Activated CD4-positive, alpha-beta T cell treated with anti-CD3 and anti-CD28 coated beads, Interleukin-10, Interleukin-2, amounts not matched to agents 100 ng/mL and 50 ng/mL, durations not matched to agents 16 hours and 8 hours (primary cell): ENCODE data around the gene COPZ1.

ENCODE experiments used
- DNase-seq: peaks from one replicate; pipeline ENCODE4 v3.0.0-alpha.2; 2020

The COPZ1 gene

GRCh38 chr12:54379398-54380201, 54.7 kb downstream of the COPZ1 start:
- peak; percentile 92 for DNase-seq

DNA sequence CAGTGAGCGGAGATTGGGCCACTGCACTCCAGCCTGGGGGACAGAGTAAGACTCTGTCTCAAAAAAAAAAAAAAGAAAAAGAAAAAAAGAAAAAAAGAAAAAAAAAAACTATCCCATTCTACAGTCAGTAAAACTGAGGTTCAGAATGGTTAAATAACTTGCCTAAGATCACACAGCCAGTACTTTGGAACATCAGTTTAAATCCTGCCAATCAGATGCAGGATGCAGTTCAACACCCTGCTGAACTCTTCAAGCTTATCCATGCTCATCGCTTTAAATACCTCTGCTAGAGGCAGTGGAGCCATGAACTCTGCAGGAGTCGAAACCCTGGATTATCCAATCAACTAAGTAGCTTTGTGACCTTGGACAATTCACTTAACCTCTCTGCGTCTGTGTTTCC, 56.2 kb downstream of the COPZ1 start:
- no peak for DNase-seq

DNA sequence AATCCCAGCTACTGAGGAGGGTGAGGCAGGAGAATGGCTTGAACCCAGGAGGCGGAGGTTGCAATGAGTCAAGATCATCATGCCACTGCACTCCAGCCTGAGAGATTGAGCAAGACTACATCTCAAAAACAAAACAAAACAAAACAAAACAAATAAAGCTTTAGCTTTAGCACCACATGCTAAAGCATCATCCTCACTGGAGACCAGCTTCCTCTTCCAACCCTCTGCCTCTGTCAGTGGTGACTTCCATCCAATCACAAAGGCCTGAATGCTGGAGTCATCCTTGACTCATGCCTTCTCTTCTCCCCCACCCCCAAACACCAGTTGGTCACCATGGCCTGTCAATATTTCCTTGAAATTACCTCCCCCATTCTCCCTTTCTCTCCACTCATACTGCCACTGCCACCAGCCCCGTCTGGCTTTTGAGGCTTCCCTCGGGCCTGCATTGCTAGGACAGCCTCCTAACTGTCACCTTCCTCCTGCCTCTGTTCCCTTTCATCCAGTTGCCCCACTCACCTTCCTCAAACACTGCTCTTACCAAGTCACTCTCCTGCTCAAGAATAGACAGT, 58.2 kb downstream of the COPZ1 start:
- DNase-seq: peak; percentile 36

GRCh38 chr12:54384591-54385041, 59.7 kb downstream of the COPZ1 start, which contains the start of gene ZNF385A:
ZNF385A (minus strand) TSS chr12:54384733; CDS start chr12:54384514, 219 bp downstream.
- DNase-seq: no peak

DNA sequence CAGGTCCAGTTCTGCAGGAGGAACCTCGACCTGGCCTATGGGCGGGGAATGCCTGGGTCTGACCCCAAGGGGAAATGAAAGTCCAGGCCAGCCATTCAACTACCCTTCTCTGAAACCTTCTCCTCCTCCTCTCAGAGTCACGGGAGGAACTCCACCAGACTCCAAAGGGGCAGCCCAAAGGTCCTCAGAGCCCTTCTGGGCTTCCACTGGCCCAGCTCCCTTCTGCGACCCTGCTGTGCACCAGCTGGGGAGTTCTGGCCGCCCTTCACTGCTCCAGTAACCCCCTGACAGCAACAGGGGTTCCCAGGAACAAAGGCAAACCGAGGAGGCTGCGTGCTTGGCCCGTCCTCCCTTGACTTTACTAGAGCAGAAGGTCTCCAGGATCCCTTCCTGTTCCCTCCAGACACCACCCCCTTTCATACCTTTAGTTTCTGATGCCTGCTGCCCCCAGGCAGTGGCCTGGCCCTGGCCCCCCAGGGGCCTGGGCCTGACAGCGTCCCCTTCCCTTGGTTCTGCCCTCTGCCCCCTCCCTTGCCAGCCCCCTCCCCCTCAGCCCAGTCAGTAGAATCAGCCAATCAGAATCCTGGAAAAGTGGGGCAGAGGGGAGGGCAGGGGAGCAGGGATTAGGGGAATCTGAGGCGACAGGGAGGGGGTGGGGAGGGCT, 60.5 kb downstream of the COPZ1 start:
- DNase-seq: no peak

DNA sequence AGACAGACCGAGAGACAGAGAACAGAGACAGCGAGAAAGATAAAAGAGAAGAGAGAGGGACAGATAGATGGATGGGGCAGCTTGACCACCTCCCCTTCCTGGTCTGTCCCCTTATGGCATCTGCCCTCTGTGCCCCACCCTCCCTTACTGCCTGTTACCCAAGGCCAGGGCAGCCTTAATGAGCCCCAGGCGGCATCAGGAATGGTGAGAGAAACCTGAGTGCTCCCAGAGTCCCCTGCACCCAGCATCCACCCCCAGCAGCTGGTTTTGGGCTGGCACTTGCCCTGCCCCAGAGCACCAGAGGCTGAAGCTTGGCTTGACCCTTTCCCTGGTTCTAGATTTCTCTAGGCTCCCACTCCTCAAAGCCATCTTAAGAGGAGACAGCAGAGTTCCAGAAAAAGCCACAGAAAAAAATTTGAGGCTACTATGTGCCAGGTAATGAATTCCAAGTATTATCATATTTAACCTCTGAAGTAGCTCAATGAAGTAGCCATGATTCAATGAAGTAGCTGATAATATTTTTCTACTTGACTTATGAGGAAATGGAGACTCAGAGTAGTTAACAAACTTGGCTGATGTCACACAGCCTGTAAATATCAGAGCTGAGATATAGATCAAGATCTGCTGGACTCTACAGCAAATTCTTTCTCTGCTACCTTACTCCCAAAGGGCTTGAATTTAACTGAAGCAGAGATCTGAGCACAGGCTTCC, 61.6 kb downstream of the COPZ1 start:
- no peak for DNase-seq

DNA sequence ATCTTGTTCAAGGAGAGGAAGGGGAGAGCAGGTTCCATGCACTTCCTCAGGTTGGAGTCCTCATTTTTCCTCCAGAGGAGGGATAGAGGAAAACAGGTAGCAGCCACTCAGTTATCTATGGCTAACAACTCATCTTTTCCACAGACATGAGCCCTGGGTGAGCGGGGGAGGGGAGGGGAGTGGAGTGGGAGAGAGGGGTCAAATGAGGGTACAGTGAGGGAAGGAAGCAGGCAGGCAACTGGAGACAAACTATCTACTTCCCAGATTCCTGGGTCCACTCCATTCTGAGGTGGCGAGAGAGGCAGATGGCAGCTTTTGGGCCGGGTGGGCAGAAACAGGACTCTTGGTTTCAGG, 62.2 kb downstream of the COPZ1 start:
- DNase-seq: no peak

DNA sequence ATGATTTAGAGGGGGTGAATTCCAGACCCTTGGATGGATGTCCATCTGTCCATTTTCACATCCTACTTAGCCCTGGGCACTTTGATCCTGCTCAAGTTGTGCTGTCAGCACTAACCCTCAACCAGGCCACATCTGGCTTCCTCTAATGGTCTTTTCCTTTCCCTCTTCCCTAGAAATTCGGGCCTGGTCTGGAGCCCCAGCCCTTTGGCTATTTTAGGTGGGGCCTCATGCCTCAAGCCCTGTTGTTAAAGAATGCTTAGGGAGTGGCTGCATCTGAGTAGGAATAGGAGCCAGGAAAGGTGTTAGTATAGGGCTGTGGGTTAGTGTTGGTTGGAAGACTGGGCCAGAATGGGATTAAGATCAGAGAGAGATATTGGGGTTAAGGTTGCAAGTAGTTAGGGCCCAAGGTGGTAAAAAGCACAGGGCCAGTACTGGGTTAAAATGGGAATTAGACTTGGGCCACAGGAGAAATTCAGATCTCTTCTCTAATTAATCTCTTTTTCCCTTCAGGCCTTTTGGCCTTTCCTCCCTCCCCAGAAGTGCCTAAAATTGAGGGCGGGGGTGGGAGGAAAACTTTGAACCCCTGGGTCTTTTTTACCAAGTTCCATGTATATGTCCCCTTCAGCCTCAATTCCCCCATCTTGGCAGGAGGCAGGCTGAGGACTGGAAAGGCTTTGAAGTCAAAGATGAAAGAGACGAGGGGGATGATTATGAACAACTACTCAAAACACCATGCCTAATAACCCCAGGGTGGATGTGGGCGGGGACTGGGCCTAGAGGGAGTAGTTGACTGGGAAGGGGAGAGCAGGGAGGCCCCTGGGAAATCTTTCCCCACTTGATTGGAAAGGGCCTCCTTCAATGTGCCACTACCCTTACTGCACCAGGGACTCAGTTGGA, 63.6 kb downstream of the COPZ1 start:
- no peak for DNase-seq

DNA sequence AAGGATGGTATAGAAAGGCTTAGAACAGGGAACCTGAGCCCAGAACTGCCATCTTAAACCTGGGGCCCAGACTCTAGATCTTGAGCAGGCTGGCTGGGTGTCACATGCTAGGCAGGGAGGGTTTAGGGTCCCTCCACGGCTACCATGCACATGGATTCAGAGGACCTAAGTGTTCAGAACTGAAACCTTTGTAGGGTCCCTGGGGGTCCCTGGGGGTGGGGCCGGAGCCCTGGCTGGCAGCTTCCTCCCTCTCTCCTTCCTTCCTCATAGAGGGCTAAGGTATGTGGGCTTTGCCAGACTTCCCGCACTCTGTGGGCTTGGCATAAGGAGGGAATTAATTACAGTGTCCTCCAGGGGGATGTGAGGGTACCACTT, 64.2 kb downstream of the COPZ1 start:
- DNase-seq: no peak

DNA sequence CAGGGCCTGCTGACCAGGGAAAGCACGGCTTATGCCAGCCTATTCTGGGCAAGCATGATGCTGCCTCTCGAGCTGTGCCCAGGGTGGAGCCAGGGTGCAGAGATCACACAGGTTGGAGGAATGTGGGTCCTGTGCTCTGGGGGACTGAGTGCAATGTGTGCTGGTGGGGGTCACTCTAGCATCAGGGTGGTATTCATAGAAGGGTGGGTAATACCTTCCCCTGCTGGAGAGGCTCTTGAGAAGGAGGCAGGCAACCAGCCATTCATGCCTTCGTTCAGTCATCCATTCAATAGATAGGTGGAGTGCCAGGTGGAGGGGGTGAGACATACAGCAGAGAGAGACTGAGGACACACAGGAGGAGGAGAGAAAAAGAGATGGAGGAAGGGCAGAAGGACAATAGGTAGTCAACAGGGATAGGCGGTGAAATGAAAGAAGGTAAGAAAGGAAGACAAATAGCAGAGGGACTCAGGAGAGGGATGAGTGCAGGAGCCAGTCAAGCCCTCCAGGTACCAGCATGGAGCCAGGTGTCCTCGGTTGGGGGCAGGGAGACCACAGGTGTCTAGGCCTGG, 64.8 kb downstream of the COPZ1 start:
- no peak for DNase-seq

DNA sequence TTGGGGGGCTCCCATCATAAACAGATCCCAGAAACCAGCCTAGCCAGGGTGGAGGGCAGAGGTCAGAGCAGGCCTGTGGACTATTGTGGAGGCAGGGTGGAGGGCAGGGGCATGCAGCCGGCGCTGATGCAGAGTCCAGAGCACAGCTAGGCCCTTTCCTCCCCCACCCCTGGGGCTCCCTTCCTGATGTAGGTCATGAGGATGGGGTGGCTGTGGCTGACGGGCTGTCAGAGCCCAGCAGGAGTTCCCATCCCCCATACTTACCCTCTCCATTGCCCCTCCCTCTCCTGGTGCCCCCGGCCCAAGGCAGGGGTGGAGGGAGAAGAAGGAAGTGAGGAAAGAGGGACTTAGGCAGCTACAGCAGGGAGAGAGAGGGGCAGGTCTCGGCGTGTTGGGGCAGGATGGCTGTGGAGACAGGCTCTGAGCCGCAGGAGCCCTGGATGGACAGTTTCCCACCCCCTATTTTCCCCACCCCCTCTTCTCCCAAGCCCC, 65.3 kb downstream of the COPZ1 start:
- DNase-seq: no peak

- peak; percentile 58 for DNase-seq
These were observed 66.0 kb downstream of the COPZ1 start for GRCh38 chr12:54390668-54391551.

GRCh38 chr12:54392485-54393206, 67.7 kb downstream of the COPZ1 start:
- no peak for DNase-seq

- no peak for DNase-seq
These were observed 68.3 kb downstream of the COPZ1 start for GRCh38 chr12:54393207-54393609.

- DNase-seq: no peak
These were observed 68.8 kb downstream of the COPZ1 start for GRCh38 chr12:54393743-54394142.

GRCh38 chr12:54394281-54394719, 69.4 kb downstream of the COPZ1 start:
- DNase-seq: peak; percentile 49

DNA sequence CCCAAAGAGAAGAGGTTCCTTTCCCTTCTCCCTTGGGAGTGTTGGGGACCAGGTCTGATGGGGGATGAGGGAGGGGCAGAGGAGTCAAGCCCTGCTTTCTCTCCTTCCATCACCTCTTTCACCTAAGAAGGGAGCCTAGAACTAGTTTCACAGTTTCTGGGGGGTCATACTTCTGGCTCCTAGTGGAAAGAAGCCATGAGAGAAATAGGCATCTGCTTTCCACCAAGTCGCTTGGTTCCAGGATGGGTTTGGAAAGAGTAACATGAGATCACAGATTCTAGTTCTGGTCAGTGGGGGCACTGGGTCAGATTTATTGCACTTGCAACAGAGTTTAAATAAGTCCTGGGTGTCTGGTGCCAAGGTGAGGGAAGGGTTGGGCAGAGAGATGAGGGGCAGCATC, 70.1 kb downstream of the COPZ1 start:
- DNase-seq: no peak

GRCh38 chr12:54395545-54395944, 70.6 kb downstream of the COPZ1 start:
- no peak for DNase-seq

DNA sequence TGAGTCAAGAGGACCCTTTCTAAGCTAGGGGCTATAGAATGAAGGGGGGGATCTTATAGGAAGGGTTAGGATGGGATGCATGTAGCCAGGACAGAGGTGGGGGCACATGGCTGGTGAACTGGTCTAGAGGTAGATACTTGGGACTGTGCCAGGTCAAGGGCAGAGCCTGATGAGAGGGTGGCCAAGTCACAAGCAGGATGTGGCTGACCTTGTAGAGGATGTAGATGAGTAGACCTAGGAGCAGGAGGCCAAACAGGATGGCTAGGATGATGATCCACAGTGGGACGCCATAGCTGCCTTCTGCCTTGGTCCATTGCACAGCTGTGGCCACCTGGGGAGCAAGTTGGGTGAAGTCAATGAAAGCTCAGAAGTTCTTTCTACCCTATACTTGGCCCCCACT, 72.2 kb downstream of the COPZ1 start:
- no peak for DNase-seq

DNA sequence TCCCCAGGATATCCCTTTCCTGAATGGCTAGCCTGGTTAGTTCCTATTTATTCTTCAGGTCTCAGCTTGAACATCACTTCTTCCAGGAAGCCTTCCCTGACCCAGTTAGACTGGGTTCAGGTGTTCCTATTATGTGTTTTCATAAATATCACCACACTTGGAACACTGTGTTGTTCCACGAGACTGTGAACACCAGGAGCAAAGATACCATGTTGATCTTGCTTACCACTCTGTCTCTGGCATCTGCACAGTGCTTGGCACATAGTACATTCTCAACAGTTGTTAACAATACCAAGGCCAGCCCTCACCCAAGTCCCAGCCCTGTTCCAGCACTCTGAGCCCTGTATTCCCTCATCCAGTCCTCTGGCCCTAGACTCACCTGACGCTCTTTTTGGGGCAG, 73.3 kb downstream of the COPZ1 start:
- DNase-seq: no peak
